Mesenchymal stem cell (in vitro differentiated cells and primary cell): Measurements from ENCODE around the gene MCM3.

ENCODE experiments used
- DNase-seq: peaks from one replicate; pipeline ENCODE4 v3.0.0-alpha.2; 2013
- H2AFZ ChIP-seq: one replicate; pipeline ENCODE4 v1.6.1; 2013; ENCODE audit warnings: low read depth, mild to moderate bottlenecking, control low read depth, inconsistent platforms, low read length, moderate library complexity
- H2AK5ac ChIP-seq: 2 replicates; pipeline ENCODE4 v1.6.1; 2013; ENCODE audit warnings: low read length, moderate library complexity, mild to moderate bottlenecking, inconsistent platforms; ENCODE audit not compliant: severe bottlenecking
- H2BK120ac ChIP-seq: one replicate; pipeline ENCODE4 v1.6.1; 2013; ENCODE audit warnings: low read depth, mild to moderate bottlenecking, inconsistent platforms, low read length, moderate library complexity
- H2BK12ac ChIP-seq, 2 experiments: one replicate each; pipeline ENCODE4 v1.6.1; 2013; ENCODE audit warnings: inconsistent platforms in 2 of 2, low read length in 2 of 2, mild to moderate bottlenecking in 2 of 2, moderate library complexity in 2 of 2, control low read depth in 1 of 2
- H2BK15ac ChIP-seq: one replicate; pipeline ENCODE4 v1.6.1; 2013; ENCODE audit warnings: mild to moderate bottlenecking, low read depth, inconsistent platforms; ENCODE audit not compliant: poor library complexity, severe bottlenecking
- H2BK5ac ChIP-seq: 2 replicates; pipeline ENCODE4 v1.6.1; 2013; ENCODE audit warnings: low read depth, mild to moderate bottlenecking, low read length, control low read depth, inconsistent platforms; ENCODE audit not compliant: poor library complexity, severe bottlenecking
- H3K14ac ChIP-seq, 2 experiments: one replicate each; pipeline ENCODE4 v1.6.1; 2013; ENCODE audit warnings: inconsistent platforms in 2 of 2, low read length in 2 of 2, control low read depth in 1 of 2, mild to moderate bottlenecking in 1 of 2, moderate library complexity in 1 of 2
- H3K18ac ChIP-seq, 2 experiments: one replicate each; pipeline ENCODE4 v1.6.1; 2013; ENCODE audit warnings: inconsistent platforms in 2 of 2, low read length in 2 of 2, control low read depth in 1 of 2, low read depth in 1 of 2, mild to moderate bottlenecking in 1 of 2
- H3K23ac ChIP-seq, 2 experiments: one replicate each; pipeline ENCODE4 v1.6.1; 2013; ENCODE audit warnings: inconsistent platforms in 2 of 2, low read length in 2 of 2, mild to moderate bottlenecking in 2 of 2, moderate library complexity in 2 of 2, control low read depth in 1 of 2
- H3K27ac ChIP-seq: 2 replicates; pipeline ENCODE4 v1.5.1; 2013; ENCODE audit warnings: mild to moderate bottlenecking, moderate library complexity, low read length, control low read depth, inconsistent platforms; ENCODE audit not compliant: poor library complexity, severe bottlenecking
- H3K27me3 ChIP-seq, 2 experiments: 2 replicates each; pipeline versions ENCODE4 v1.6.1 to v1.7.0; 2013; ENCODE audit warnings: low read length in 2 of 2, mild to moderate bottlenecking in 2 of 2, moderate library complexity in 2 of 2, control low read depth in 1 of 2, inconsistent platforms in 1 of 2; ENCODE audit not compliant: control insufficient read depth in 1 of 2, insufficient read depth in 1 of 2
- H3K36me3 ChIP-seq, 2 experiments: 2 replicates each; pipeline versions ENCODE4 v1.6.1 to v1.7.0; 2013; ENCODE audit warnings: low read length in 2 of 2, control low read depth in 1 of 2, inconsistent platforms in 1 of 2, low read depth in 1 of 2, mild to moderate bottlenecking in 1 of 2; ENCODE audit not compliant: insufficient read depth in 2 of 2, control insufficient read depth in 1 of 2
- H3K4ac ChIP-seq, 2 experiments: one replicate each; pipeline ENCODE4 v1.6.1; 2013; ENCODE audit warnings: inconsistent platforms in 2 of 2, low read length in 2 of 2, mild to moderate bottlenecking in 2 of 2, moderate library complexity in 2 of 2, control low read depth in 1 of 2, low read depth in 1 of 2
- H3K4me1 ChIP-seq: 2 replicates; pipeline ENCODE4 v1.6.1; 2013; ENCODE audit warnings: low read depth, low read length, control low read depth; ENCODE audit not compliant: control insufficient read depth, insufficient read depth
- H3K4me2 ChIP-seq: 2 replicates; pipeline ENCODE4 v1.6.1; 2013; ENCODE audit warnings: low read length, mild to moderate bottlenecking, inconsistent platforms; ENCODE audit not compliant: poor library complexity, severe bottlenecking
- H3K4me3 ChIP-seq, 2 experiments: 2 replicates each; pipeline versions ENCODE4 v1.5.1 to v1.7.0; 2013; ENCODE audit warnings: low read length in 2 of 2, mild to moderate bottlenecking in 2 of 2, control low read depth in 1 of 2, low read depth in 1 of 2; ENCODE audit not compliant: insufficient read depth in 1 of 2
- H3K79me1 ChIP-seq: replicated peaks from 2 replicates; pipeline ENCODE4 v1.6.1; 2013; ENCODE audit warnings: mild to moderate bottlenecking, control low read depth, low read length, inconsistent platforms; ENCODE audit not compliant: poor library complexity, severe bottlenecking
- H3K9ac ChIP-seq: 2 replicates; pipeline ENCODE4 v1.7.0; 2013; ENCODE audit warnings: mild to moderate bottlenecking, low read length, moderate library complexity
- H3K9me3 ChIP-seq: 2 replicates; pipeline ENCODE4 v1.7.0; 2013; ENCODE audit warnings: mild to moderate bottlenecking, low read length; ENCODE audit not compliant: control insufficient read depth
- H4K8ac ChIP-seq: one replicate; pipeline ENCODE4 v1.6.1; 2013; ENCODE audit warnings: inconsistent platforms, mild to moderate bottlenecking, low read length, moderate library complexity
- H4K91ac ChIP-seq: one replicate; pipeline ENCODE4 v1.6.1; 2013; ENCODE audit warnings: mild to moderate bottlenecking, low read length, inconsistent platforms
- WGBS: methylation state at CpG from one replicate; pipeline ENCODE4 v1.1.7; 2013; ENCODE audit warnings: mixed read lengths; 5-methylcytosine and 5-hydroxymethylcytosine counted together

The MCM3 gene

GRCh38 chr6:52293067-52293466 lies 8.5 kb upstream of the MCM3 start:
- Histone ChIP-seq H4K91ac (no peak overlapping the region), H2BK12ac (no peak overlapping the region), H4K8ac (no peak overlapping the region), H3K14ac (no peak overlapping the region), H3K9me3 (no peaks in the 10 kb centered on the region), H3K36me3 (no peaks in the 10 kb centered on the region), H3K27me3 (no peaks in the 10 kb centered on the region), H3K23ac (no peak overlapping the region), H2BK15ac (no peak overlapping the region), H3K4me2 (no peak overlapping the region), H2BK120ac (no peak overlapping the region), H3K27ac (no peak overlapping the region), H3K18ac (no peak overlapping the region), H2BK5ac (no peak overlapping the region), H3K9ac (no peak overlapping the region), H2AK5ac (no peak overlapping the region), H3K4me3 (no peak overlapping the region), H3K4me1 (no peaks in the 10 kb centered on the region), H2AFZ (no peak overlapping the region), H3K4ac (no peak overlapping the region), H3K79me1 (no peaks in the 10 kb centered on the region)
- DNase-seq: no peak

GRCh38 chr6:52288841-52289240 lies 4.3 kb upstream of the MCM3 start:
- no peak overlapping the region for H2AK5ac ChIP-seq
- H3K79me1 ChIP-seq: no peaks in the 10 kb centered on the region
- no peak overlapping the region for H4K8ac ChIP-seq
- H3K4me2 ChIP-seq: no peak overlapping the region
- DNase-seq: no peak
- H3K23ac ChIP-seq: no peak overlapping the region
- no peak overlapping the region for H2BK120ac ChIP-seq
- H2AFZ ChIP-seq: no peak overlapping the region
- no peak overlapping the region for H2BK5ac ChIP-seq
- H3K14ac ChIP-seq: no peak overlapping the region
- no peaks in the 10 kb centered on the region for H3K27me3 ChIP-seq
- H3K4me3 ChIP-seq: no peak overlapping the region
- no peaks in the 10 kb centered on the region for H3K9me3 ChIP-seq
- no peak overlapping the region for H4K91ac ChIP-seq
- H3K36me3 ChIP-seq: no peaks in the 10 kb centered on the region
- H3K9ac ChIP-seq: no peak overlapping the region
- H3K18ac ChIP-seq: no peak overlapping the region
- H3K4ac ChIP-seq: no peak overlapping the region
- H2BK15ac ChIP-seq: no peak overlapping the region
- H3K4me1 ChIP-seq: no peaks in the 10 kb centered on the region
- WGBS: 83% methylated on average over 2 of the region's 2 CpGs
- no peak overlapping the region for H3K27ac ChIP-seq
- no peak overlapping the region for H2BK12ac ChIP-seq

- Histone ChIP-seq H3K4ac (no peak overlapping the region), H3K4me2 (no peak overlapping the region), H3K23ac (no peak overlapping the region), H2AFZ (no peak overlapping the region), H2BK15ac (no peak overlapping the region), H2AK5ac (no peak overlapping the region), H3K27ac (no peak overlapping the region), H3K9me3 (no peaks in the 10 kb centered on the region), H3K4me3 (no peak overlapping the region), H3K4me1 (peaks cover under 1% of the 10 kb centered on the region), H2BK5ac (no peak overlapping the region), H4K8ac (no peak overlapping the region), H3K18ac (no peak overlapping the region), H3K14ac (no peak overlapping the region), H3K36me3 (no peaks in the 10 kb centered on the region), H3K9ac (no peak overlapping the region), H2BK120ac (no peak overlapping the region), H2BK12ac (no peak overlapping the region), H4K91ac (no peak overlapping the region), H3K27me3 (no peaks in the 10 kb centered on the region), H3K79me1 (peaks cover 1% of the 10 kb centered on the region)
- DNase-seq: no peak
- 91% methylated on average over 7 of the region's 7 CpGs for WGBS
Observed at GRCh38 chr6:52288216-52288615, 3.7 kb upstream of the MCM3 start.

GRCh38 chr6:52286798-52287432 lies 2.4 kb upstream of the MCM3 start:
- Histone ChIP-seq H2BK15ac (no peak overlapping the region), H3K4ac (no peak overlapping the region)
- DNase-seq: peak; percentile 79

More at GRCh38 chr6:52286798-52287432, 2.4 kb upstream of the MCM3 start:
- no peak overlapping the region for H3K4me2 ChIP-seq
- H3K18ac ChIP-seq: no peak overlapping the region
- H3K27me3 ChIP-seq: no peaks in the 10 kb centered on the region
- no peak overlapping the region for H3K4me3 ChIP-seq
- no peak overlapping the region for H2AK5ac ChIP-seq
- H3K79me1 ChIP-seq: peaks cover 8% of the 10 kb centered on the region
- peak overlapping the region; percentile 16 for H4K8ac ChIP-seq
- H3K9ac ChIP-seq: peak overlapping the region; percentile 87
- no peak overlapping the region for H4K91ac ChIP-seq
- H3K4me1 ChIP-seq: peaks cover 5% of the 10 kb centered on the region
- H2BK12ac ChIP-seq: no peak overlapping the region
- peaks cover 4 to 8% of the 10 kb centered on the region in 2 experiments for H3K36me3 ChIP-seq
- no peak overlapping the region for H3K14ac ChIP-seq
- H2BK5ac ChIP-seq: no peak overlapping the region
- no peaks in the 10 kb centered on the region for H3K9me3 ChIP-seq
- WGBS: 20% methylated on average over 1 of the region's 2 CpGs
- H2BK120ac ChIP-seq: no peak overlapping the region
- H3K23ac ChIP-seq: no peak overlapping the region
- H3K27ac ChIP-seq: no peak overlapping the region
- H2AFZ ChIP-seq: no peak overlapping the region
